ENCODE data around the gene DMD. TPM values are rescaled to one million over a fixed set of nuclear protein-coding genes. Genes with fewer than 3 reads are reported as not detected.

The DMD gene
- total RNA-seq, 1 experiment from 2014 or later = 25.3 TPM

DNA sequence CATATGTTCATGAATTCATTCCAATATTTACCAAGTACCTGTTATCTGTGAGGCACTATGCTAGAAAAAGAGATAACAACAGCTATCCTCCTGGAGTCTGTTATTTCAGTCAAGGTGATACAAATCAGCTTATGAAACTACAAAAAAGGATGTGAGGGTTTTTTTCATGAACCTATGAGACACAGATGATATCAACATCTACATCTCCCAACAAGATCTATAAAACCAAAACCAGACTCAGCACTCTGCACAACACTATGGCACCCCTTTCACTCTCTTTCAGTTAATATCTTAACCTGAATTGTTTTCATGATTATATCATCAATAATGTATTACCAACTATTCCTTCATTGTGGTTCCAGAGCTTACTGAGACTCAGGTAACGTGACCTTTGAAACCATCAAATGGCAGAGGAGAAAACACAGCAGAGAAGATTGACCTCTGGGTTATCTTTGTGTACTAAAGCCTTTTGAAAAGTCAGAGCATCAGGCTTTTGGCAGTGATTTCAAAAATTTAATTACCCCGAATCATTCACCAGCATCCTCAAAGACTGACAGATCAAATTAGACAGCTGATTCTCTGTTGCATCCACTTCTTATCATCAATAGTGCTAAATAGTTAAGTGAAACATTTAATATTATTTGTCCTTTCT is 1894.9 kb downstream of the DMD start:
- Histone ChIP-seq H3K9me2 (ENCODE audit: insufficient read depth) (no peaks in the 10 kb centered on the region), H3K9me3 (ENCODE audit: insufficient read depth, low read depth) (no peaks in the 10 kb centered on the region), H3F3A (ENCODE audit: insufficient read depth, low read depth) (no peaks in the 10 kb centered on the region), H3K79me2 (ENCODE audit: low read depth) (no peaks in the 10 kb centered on the region), H4K20me1 (ENCODE audit: insufficient read depth) (no peaks in the 10 kb centered on the region), H3K4me2 (no peak overlapping the region), H3K27me3 (ENCODE audit: insufficient read depth, low read depth) (no peaks in the 10 kb centered on the region), H3K4me1 (replicated peaks; ENCODE audit: insufficient read depth) (no peaks in the 10 kb centered on the region), H3K27ac (no peak overlapping the region), H3K36me3 (ENCODE audit: low read depth) (no peaks in the 10 kb centered on the region), H2AFZ (no peak overlapping the region), H3K4me3 (no peak overlapping the region)
- CTCF ChIA-PET = no interaction called here
- BruUV-seq (replicated peaks) = no TSS peak
- no peak for TF ChIP-seq EZH2 (IDR thresholded peaks at IDR 0.05; ENCODE audit: low read depth)
- TF ChIP-seq, protein P1, sequence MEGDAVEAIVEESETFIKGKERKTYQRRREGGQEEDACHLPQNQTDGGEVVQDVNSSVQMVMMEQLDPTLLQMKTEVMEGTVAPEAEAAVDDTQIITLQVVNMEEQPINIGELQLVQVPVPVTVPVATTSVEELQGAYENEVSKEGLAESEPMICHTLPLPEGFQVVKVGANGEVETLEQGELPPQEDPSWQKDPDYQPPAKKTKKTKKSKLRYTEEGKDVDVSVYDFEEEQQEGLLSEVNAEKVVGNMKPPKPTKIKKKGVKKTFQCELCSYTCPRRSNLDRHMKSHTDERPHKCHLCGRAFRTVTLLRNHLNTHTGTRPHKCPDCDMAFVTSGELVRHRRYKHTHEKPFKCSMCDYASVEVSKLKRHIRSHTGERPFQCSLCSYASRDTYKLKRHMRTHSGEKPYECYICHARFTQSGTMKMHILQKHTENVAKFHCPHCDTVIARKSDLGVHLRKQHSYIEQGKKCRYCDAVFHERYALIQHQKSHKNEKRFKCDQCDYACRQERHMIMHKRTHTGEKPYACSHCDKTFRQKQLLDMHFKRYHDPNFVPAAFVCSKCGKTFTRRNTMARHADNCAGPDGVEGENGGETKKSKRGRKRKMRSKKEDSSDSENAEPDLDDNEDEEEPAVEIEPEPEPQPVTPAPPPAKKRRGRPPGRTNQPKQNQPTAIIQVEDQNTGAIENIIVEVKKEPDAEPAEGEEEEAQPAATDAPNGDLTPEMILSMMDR (conservative IDR thresholded peaks at IDR 0.05) = no peak
- DNase-seq = no peak
- POLR2A ChIA-PET (ENCODE audit: unreplicated experiment) = no interaction called here
- intact Hi-C loops (cut with micrococcal nuclease; ENCODE audit: unreplicated experiment) = no loop called here

DNA sequence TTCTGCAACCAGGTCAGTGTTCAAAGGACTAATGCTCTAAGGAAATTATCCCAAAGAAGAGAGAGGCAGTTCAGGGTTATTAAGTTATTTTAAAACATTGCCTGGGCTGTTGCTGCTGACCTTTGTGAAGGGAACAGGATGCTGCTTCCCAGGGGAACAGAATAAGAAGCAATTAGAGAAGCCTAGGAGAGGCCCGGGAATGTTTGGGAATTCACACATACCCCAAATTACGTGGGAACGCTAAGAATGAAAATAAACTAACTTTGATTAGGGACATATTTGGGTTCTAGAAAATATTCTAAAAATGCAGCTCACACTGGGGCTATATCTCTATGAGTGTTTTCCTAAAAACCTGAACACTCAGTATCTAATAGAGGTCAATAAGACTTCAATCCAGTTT is 1896.4 kb downstream of the DMD start:
- H4K20me1 ChIP-seq (ENCODE audit: insufficient read depth) = no peaks in the 10 kb centered on the region
- DNase-seq = no peak
- H3K27ac ChIP-seq = no peak overlapping the region
- H3K27me3 ChIP-seq (ENCODE audit: insufficient read depth, low read depth) = no peaks in the 10 kb centered on the region
- no TSS peak for BruUV-seq (replicated peaks)
- intact Hi-C loops (cut with micrococcal nuclease; ENCODE audit: unreplicated experiment) = no loop called here
- H3K9me2 ChIP-seq (ENCODE audit: insufficient read depth) = no peaks in the 10 kb centered on the region
- no peak for TF ChIP-seq EZH2 (IDR thresholded peaks at IDR 0.05; ENCODE audit: low read depth)
- TF ChIP-seq, protein P1 (conservative IDR thresholded peaks at IDR 0.05) = no peak
- H3K9me3 ChIP-seq (ENCODE audit: insufficient read depth, low read depth) = no peaks in the 10 kb centered on the region
- POLR2A ChIA-PET (ENCODE audit: unreplicated experiment) = no interaction called here
- H2AFZ ChIP-seq = no peak overlapping the region
- H3F3A ChIP-seq (ENCODE audit: insufficient read depth, low read depth) = no peaks in the 10 kb centered on the region
- H3K36me3 ChIP-seq (ENCODE audit: low read depth) = no peaks in the 10 kb centered on the region
- H3K79me2 ChIP-seq (ENCODE audit: low read depth) = no peaks in the 10 kb centered on the region
- CTCF ChIA-PET = no interaction called here
- H3K4me1 ChIP-seq (replicated peaks; ENCODE audit: insufficient read depth) = no peaks in the 10 kb centered on the region
- H3K4me2 ChIP-seq = no peak overlapping the region
- no peak overlapping the region for H3K4me3 ChIP-seq

DNA sequence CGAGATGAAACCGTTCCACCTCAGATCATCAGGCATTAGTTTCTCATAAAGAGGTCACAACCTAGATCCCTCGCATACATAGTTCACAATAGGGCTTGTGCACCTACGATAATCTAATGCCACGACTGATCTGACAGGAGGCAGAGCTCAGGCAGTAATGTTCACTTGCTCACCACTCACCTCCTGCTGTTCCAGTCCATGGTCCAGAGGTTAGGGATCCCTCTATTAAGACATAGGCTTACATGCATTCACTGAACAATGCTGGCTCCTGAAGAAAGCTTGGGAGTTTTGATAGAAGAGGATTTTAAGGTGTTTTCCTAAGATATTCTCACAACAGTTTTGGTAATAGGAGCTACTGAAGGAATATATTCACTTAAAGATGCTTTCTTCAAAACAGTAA is 1903.4 kb downstream of the DMD start:
- no peak overlapping the region for H3K4me2 ChIP-seq
- H3K4me3 ChIP-seq = no peak overlapping the region
- no peak overlapping the region for H2AFZ ChIP-seq
- no TSS peak for BruUV-seq (replicated peaks)
- H3K9me3 ChIP-seq (ENCODE audit: insufficient read depth, low read depth) = no peaks in the 10 kb centered on the region
- no peaks in the 10 kb centered on the region for H3K27me3 ChIP-seq (ENCODE audit: insufficient read depth, low read depth)
- H3K79me2 ChIP-seq (ENCODE audit: low read depth) = no peaks in the 10 kb centered on the region
- no peaks in the 10 kb centered on the region for H4K20me1 ChIP-seq (ENCODE audit: insufficient read depth)
- no peak overlapping the region for H3K27ac ChIP-seq
- no peaks in the 10 kb centered on the region for H3K4me1 ChIP-seq (replicated peaks; ENCODE audit: insufficient read depth)
- H3K9me2 ChIP-seq (ENCODE audit: insufficient read depth) = no peaks in the 10 kb centered on the region; the same call in 1 of the 2 replicates
- TF ChIP-seq, protein P1 (conservative IDR thresholded peaks at IDR 0.05) = no peak
- TF ChIP-seq EZH2 (IDR thresholded peaks at IDR 0.05; ENCODE audit: low read depth) = no peak
- CTCF ChIA-PET = no interaction called here
- no peaks in the 10 kb centered on the region for H3F3A ChIP-seq (ENCODE audit: insufficient read depth, low read depth)
- no peaks in the 10 kb centered on the region for H3K36me3 ChIP-seq (ENCODE audit: low read depth)
- DNase-seq = no peak
- POLR2A ChIA-PET (ENCODE audit: unreplicated experiment) = no interaction called here
- intact Hi-C loops (cut with micrococcal nuclease; ENCODE audit: unreplicated experiment) = no loop called here
